ENCODE results near the gene GRPR.

GRPR gene

DNA sequence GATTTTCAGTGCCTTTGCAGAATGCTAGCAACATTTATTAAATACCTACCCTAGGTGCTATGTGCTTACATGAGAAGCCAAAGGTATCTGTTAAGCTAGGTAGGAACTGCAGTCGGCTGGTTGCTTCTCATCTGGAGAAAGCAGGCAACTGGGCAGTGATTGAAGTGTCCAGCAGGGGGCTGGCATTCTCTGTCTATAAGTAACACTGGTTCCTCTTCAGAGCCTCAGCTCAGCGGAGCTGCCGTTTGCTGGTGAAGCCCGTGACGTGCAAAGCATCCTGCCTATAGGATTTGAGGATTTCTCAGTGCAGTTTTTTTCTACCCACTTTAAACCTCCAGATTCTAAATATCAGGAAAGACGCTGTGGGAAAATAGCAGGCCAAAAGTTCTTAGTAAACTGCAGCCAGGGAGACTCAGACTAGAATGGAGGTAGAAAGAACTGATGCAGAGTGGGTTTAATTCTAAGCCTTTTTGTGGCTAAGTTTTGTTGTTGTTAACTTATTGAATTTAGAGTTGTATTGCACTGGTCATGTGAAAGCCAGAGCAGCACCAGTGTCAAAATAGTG lies at the start of gene GRPR:
GRPR (plus strand) TSS at position 344 of the 565 bp plus-strand sequence. CDS start 389 bp downstream, outside the sequence.
- Histone ChIP-seq H3K9me3 (ENCODE audit: control insufficient read depth, insufficient read depth, low read depth, low read length) (no peaks in the 10 kb centered on the region), H3K4me3 (ENCODE audit: low read depth, low read length) (no peak within 1 kb of the TSS), H3K4me1 (ENCODE audit: control insufficient read depth, insufficient read depth, low read length) (no peaks in the 10 kb centered on the region), H3K27ac (ENCODE audit: extremely low read depth, low read depth, low read length) (no peak within 1 kb of the TSS), H3K36me3 (ENCODE audit: control insufficient read depth in 2 of 2, insufficient read depth in 1 of 2, low read length in 2 of 2) (no peaks in the 10 kb centered on the region)
- TF ChIP-seq, protein P1, sequence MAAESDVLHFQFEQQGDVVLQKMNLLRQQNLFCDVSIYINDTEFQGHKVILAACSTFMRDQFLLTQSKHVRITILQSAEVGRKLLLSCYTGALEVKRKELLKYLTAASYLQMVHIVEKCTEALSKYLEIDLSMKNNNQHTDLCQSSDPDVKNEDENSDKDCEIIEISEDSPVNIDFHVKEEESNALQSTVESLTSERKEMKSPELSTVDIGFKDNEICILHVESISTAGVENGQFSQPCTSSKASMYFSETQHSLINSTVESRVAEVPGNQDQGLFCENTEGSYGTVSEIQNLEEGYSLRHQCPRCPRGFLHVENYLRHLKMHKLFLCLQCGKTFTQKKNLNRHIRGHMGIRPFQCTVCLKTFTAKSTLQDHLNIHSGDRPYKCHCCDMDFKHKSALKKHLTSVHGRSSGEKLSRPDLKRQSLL (tag by site-specific recombination; IDR thresholded peaks at IDR 0.05) = no peak
- TF ChIP-seq ZNF560 (tag by site-specific recombination; IDR thresholded peaks at IDR 0.05; ENCODE audit: borderline replicate concordance) = no peak
- no peak for TF ChIP-seq ZNF292 (tag by site-specific recombination; IDR thresholded peaks at IDR 0.05; ENCODE audit: borderline replicate concordance, low read depth)
- TF ChIP-seq ZNF654 (tag by site-specific recombination; IDR thresholded peaks at IDR 0.05; ENCODE audit: low read depth) = peak; percentile 21
- TF ChIP-seq, protein P2, sequence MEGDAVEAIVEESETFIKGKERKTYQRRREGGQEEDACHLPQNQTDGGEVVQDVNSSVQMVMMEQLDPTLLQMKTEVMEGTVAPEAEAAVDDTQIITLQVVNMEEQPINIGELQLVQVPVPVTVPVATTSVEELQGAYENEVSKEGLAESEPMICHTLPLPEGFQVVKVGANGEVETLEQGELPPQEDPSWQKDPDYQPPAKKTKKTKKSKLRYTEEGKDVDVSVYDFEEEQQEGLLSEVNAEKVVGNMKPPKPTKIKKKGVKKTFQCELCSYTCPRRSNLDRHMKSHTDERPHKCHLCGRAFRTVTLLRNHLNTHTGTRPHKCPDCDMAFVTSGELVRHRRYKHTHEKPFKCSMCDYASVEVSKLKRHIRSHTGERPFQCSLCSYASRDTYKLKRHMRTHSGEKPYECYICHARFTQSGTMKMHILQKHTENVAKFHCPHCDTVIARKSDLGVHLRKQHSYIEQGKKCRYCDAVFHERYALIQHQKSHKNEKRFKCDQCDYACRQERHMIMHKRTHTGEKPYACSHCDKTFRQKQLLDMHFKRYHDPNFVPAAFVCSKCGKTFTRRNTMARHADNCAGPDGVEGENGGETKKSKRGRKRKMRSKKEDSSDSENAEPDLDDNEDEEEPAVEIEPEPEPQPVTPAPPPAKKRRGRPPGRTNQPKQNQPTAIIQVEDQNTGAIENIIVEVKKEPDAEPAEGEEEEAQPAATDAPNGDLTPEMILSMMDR (tag by site-specific recombination; IDR thresholded peaks at IDR 0.05) = 0 out of 2 replicates have a peak, but pooled peaks have one; percentile 21
- POLR2A ChIA-PET = no interaction called here
- CTCF ChIA-PET = interaction anchor here (0.5 to 3.7 kb wide), 13 partner anchors 10 to 547 kb away, joined by 3 to 14 read pairs (median 3); no protein-coding TSS in a partner anchor

DNA sequence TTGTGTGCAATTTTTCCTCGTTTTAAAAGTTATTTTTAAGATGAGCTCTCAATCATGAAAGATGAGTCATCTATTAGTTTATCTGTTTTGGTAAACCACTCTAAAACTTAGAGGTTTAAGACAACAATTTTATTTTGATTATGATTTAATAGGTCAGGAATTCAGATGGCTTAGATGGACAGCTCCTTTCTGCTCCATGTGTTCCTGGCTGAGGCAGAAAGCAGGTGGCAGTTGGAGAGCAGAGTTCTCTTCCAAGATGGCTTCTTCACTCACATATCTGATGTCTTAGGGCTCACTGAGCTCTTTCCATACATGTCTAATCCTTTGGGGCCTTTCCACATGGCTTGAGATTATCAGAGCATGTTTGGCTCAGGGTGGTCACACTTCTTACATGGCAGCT lies 48.3 kb upstream of the GRPR start:
- ChIA-PET CTCF (interaction anchor here (0.6 kb wide), 1 partner anchor 259 kb away, joined by 4 read pairs; no protein-coding TSS in a partner anchor), POLR2A (interaction anchor here (0.6 kb wide), 1 partner anchor 283 kb away, joined by 8 read pairs; no protein-coding TSS in a partner anchor)
- no peak overlapping the region for H3K4me3 ChIP-seq (ENCODE audit: low read depth, low read length)
- H3K27ac ChIP-seq (ENCODE audit: extremely low read depth, low read depth, low read length) = no peak overlapping the region
- H3K9me3 ChIP-seq (ENCODE audit: control insufficient read depth, insufficient read depth, low read depth, low read length) = no peaks in the 10 kb centered on the region
- no peaks in the 10 kb centered on the region for H3K4me1 ChIP-seq (ENCODE audit: control insufficient read depth, insufficient read depth, low read length)
- TF ChIP-seq, protein P3, sequence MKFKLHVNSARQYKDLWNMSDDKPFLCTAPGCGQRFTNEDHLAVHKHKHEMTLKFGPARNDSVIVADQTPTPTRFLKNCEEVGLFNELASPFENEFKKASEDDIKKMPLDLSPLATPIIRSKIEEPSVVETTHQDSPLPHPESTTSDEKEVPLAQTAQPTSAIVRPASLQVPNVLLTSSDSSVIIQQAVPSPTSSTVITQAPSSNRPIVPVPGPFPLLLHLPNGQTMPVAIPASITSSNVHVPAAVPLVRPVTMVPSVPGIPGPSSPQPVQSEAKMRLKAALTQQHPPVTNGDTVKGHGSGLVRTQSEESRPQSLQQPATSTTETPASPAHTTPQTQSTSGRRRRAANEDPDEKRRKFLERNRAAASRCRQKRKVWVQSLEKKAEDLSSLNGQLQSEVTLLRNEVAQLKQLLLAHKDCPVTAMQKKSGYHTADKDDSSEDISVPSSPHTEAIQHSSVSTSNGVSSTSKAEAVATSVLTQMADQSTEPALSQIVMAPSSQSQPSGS (tag by site-specific recombination; IDR thresholded peaks at IDR 0.05; ENCODE audit: low read depth) = no peak
- no peak for TF ChIP-seq ZNF335 (tag by site-specific recombination; conservative IDR thresholded peaks at IDR 0.05)
- TF ChIP-seq ZNF473 (tag by site-specific recombination; IDR thresholded peaks at IDR 0.05) = no peak
- no peak for TF ChIP-seq ZNF837 (tag by site-specific recombination; IDR thresholded peaks at IDR 0.05)
- TF ChIP-seq ZBTB7A (tag by site-specific recombination; IDR thresholded peaks at IDR 0.05; ENCODE audit: low read depth) = no peak
- no peak for TF ChIP-seq ZSCAN23 (tag by site-specific recombination; IDR thresholded peaks at IDR 0.05)
- no peaks in the 10 kb centered on the region for H3K36me3 ChIP-seq (ENCODE audit: control insufficient read depth in 2 of 2, insufficient read depth in 1 of 2, low read length in 2 of 2)

DNA sequence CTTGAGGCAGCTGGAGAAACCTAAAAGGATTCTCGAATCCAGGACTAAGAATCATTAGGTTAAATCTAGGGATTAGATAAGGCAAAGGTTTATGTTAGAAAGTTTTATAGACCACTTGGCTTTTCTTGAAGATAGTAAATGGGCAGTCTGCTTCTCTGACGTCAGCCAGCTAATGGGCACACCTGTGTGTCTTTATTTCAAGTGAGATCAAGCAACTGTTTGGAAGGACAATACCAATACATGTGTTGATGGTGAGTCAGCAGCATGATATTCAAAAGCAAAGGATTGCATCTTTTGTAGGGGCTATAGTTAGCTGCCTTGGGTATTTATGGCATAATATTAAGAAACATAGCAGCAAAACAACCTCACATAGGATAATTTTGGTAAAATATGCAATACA lies 46.5 kb upstream of the GRPR start:
- Histone ChIP-seq H3K4me3 (ENCODE audit: low read depth, low read length) (no peak overlapping the region), H3K36me3 (ENCODE audit: control insufficient read depth in 2 of 2, insufficient read depth in 1 of 2, low read length in 2 of 2) (no peaks in the 10 kb centered on the region), H3K27ac (ENCODE audit: extremely low read depth, low read depth, low read length) (no peak overlapping the region), H3K9me3 (ENCODE audit: control insufficient read depth, insufficient read depth, low read depth, low read length) (no peaks in the 10 kb centered on the region), H3K4me1 (ENCODE audit: control insufficient read depth, insufficient read depth, low read length) (no peaks in the 10 kb centered on the region)
- POLR2A ChIA-PET = no interaction called here
- CTCF ChIA-PET = interaction anchor here (0.7 kb wide), 1 partner anchor 79 kb away, joined by 3 read pairs; no protein-coding TSS in a partner anchor
- TF ChIP-seq, protein P4, sequence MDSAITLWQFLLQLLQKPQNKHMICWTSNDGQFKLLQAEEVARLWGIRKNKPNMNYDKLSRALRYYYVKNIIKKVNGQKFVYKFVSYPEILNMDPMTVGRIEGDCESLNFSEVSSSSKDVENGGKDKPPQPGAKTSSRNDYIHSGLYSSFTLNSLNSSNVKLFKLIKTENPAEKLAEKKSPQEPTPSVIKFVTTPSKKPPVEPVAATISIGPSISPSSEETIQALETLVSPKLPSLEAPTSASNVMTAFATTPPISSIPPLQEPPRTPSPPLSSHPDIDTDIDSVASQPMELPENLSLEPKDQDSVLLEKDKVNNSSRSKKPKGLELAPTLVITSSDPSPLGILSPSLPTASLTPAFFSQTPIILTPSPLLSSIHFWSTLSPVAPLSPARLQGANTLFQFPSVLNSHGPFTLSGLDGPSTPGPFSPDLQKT (IDR thresholded peaks at IDR 0.05; ENCODE audit: borderline replicate concordance, low read depth, low read length) = no peak
- TF ChIP-seq, protein P5, sequence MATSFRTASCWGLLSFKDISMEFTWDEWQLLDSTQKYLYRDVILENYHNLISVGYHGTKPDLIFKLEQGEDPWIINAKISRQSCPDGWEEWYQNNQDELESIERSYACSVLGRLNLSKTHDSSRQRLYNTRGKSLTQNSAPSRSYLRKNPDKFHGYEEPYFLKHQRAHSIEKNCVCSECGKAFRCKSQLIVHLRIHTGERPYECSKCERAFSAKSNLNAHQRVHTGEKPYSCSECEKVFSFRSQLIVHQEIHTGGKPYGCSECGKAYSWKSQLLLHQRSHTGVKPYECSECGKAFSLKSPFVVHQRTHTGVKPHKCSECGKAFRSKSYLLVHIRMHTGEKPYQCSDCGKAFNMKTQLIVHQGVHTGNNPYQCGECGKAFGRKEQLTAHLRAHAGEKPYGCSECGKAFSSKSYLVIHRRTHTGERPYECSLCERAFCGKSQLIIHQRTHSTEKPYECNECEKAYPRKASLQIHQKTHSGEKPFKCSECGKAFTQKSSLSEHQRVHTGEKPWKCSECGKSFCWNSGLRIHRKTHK (tag by site-specific recombination; IDR thresholded peaks at IDR 0.05) = no peak
- TF ChIP-seq, protein P6, sequence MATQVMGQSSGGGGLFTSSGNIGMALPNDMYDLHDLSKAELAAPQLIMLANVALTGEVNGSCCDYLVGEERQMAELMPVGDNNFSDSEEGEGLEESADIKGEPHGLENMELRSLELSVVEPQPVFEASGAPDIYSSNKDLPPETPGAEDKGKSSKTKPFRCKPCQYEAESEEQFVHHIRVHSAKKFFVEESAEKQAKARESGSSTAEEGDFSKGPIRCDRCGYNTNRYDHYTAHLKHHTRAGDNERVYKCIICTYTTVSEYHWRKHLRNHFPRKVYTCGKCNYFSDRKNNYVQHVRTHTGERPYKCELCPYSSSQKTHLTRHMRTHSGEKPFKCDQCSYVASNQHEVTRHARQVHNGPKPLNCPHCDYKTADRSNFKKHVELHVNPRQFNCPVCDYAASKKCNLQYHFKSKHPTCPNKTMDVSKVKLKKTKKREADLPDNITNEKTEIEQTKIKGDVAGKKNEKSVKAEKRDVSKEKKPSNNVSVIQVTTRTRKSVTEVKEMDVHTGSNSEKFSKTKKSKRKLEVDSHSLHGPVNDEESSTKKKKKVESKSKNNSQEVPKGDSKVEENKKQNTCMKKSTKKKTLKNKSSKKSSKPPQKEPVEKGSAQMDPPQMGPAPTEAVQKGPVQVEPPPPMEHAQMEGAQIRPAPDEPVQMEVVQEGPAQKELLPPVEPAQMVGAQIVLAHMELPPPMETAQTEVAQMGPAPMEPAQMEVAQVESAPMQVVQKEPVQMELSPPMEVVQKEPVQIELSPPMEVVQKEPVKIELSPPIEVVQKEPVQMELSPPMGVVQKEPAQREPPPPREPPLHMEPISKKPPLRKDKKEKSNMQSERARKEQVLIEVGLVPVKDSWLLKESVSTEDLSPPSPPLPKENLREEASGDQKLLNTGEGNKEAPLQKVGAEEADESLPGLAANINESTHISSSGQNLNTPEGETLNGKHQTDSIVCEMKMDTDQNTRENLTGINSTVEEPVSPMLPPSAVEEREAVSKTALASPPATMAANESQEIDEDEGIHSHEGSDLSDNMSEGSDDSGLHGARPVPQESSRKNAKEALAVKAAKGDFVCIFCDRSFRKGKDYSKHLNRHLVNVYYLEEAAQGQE (tag by site-specific recombination; IDR thresholded peaks at IDR 0.05) = no peak
- no peak for TF ChIP-seq SP2 (tag by site-specific recombination; IDR thresholded peaks at IDR 0.05)
- TF ChIP-seq ZNF558 (tag by site-specific recombination; IDR thresholded peaks at IDR 0.05) = no peak
- TF ChIP-seq TRIM28 (IDR thresholded peaks at IDR 0.05; ENCODE audit: borderline replicate concordance, low read length) = no peak
- no peak for TF ChIP-seq ZNF341 (tag by site-specific recombination; IDR thresholded peaks at IDR 0.05; ENCODE audit: low read depth)
